Ishikawa (cell line): ENCODE measurements around the gene CD86.

ENCODE experiments used
- CEBPB ChIP-seq: IDR thresholded peaks from 2 replicates; pipeline ENCODE4 v1.6.1; 2012
- CREB1 ChIP-seq: IDR thresholded peaks from 2 replicates; pipeline ENCODE4 v1.6.1; 2012; ENCODE audit warnings: low read depth
- EP300 ChIP-seq: IDR thresholded peaks from 2 replicates; pipeline ENCODE4 v1.6.1; 2012; ENCODE audit warnings: borderline replicate concordance
- FOXM1 ChIP-seq: IDR thresholded peaks from 2 replicates; pipeline ENCODE4 v1.6.1; 2012; ENCODE audit warnings: low read depth, borderline replicate concordance
- NFIC ChIP-seq: IDR thresholded peaks from 2 replicates; pipeline ENCODE4 v1.6.1; 2012
- RAD21 ChIP-seq: IDR thresholded peaks from 2 replicates; pipeline ENCODE4 v1.6.1; 2012; ENCODE audit warnings: low read depth
- REST ChIP-seq: IDR thresholded peaks from 2 replicates; pipeline ENCODE4 v1.6.1; 2012; ENCODE audit warnings: low read depth, mild to moderate bottlenecking
- TAF1 ChIP-seq: IDR thresholded peaks from 2 replicates; pipeline ENCODE4 v1.6.1; 2012; ENCODE audit warnings: low read depth, mild to moderate bottlenecking
- TEAD4 ChIP-seq: IDR thresholded peaks from 2 replicates; pipeline ENCODE4 v1.6.1; 2012
- USF1 ChIP-seq: IDR thresholded peaks from 2 replicates; pipeline ENCODE4 v1.6.1; 2012
- TF ChIP-seq, protein P1 (sequence below): IDR thresholded peaks from 2 replicates; pipeline ENCODE4 v1.6.1; 2012

- TF ChIP-seq TEAD4, result no peak
- no peak for TF ChIP-seq USF1
- no peak for TF ChIP-seq CREB1
- TF ChIP-seq TAF1, result no peak
- no peak for TF ChIP-seq EP300
- TF ChIP-seq RAD21, result no peak
- TF ChIP-seq FOXM1, result no peak
- no peak for TF ChIP-seq REST
- TF ChIP-seq CEBPB, result no peak
- no peak for TF ChIP-seq NFIC
- TF ChIP-seq, protein P1, sequence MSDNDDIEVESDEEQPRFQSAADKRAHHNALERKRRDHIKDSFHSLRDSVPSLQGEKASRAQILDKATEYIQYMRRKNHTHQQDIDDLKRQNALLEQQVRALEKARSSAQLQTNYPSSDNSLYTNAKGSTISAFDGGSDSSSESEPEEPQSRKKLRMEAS, result no peak
Observed at GRCh38 chr3:122107171-122107570, 52.0 kb downstream of the CD86 start.
